GM10266 (cell line): Measurements from ENCODE around the gene PASK.

ENCODE experiments used
- DNase-seq: peaks from one replicate; pipeline ENCODE4 v3.0.0; 2012; ENCODE audit errors: extremely low spot score
- TF ChIP-seq, protein P1 (sequence below): IDR thresholded peaks from 2 replicates; pipeline ENCODE4 v1.5.1; 2012; ENCODE audit warnings: mild to moderate bottlenecking, low read depth; ENCODE audit not compliant: control insufficient read depth, insufficient read depth; ENCODE audit errors: missing control alignments

PASK gene

DNA sequence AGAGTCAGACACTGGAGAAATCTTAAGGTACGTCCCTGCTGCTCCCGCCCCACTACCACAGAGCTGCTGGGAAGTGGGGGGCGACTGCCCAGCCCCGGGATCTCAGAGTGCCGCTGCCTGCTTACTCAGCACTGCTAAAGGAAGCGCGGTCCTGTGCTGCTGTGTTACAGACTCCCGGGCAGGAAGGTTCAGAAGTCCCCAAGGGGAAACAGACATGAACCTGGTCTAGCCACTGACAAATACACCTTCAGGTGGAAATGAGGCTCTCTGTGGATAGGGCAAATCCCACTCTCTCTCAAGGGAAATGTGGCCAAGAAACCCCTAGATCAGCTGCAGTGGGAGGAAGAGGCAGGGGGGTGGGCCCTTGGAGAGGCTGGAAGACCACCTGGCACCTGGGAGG lies 60.9 kb downstream of the PASK start:
- DNase-seq: no peak
- TF ChIP-seq, protein P1, sequence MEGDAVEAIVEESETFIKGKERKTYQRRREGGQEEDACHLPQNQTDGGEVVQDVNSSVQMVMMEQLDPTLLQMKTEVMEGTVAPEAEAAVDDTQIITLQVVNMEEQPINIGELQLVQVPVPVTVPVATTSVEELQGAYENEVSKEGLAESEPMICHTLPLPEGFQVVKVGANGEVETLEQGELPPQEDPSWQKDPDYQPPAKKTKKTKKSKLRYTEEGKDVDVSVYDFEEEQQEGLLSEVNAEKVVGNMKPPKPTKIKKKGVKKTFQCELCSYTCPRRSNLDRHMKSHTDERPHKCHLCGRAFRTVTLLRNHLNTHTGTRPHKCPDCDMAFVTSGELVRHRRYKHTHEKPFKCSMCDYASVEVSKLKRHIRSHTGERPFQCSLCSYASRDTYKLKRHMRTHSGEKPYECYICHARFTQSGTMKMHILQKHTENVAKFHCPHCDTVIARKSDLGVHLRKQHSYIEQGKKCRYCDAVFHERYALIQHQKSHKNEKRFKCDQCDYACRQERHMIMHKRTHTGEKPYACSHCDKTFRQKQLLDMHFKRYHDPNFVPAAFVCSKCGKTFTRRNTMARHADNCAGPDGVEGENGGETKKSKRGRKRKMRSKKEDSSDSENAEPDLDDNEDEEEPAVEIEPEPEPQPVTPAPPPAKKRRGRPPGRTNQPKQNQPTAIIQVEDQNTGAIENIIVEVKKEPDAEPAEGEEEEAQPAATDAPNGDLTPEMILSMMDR: no peak

DNA sequence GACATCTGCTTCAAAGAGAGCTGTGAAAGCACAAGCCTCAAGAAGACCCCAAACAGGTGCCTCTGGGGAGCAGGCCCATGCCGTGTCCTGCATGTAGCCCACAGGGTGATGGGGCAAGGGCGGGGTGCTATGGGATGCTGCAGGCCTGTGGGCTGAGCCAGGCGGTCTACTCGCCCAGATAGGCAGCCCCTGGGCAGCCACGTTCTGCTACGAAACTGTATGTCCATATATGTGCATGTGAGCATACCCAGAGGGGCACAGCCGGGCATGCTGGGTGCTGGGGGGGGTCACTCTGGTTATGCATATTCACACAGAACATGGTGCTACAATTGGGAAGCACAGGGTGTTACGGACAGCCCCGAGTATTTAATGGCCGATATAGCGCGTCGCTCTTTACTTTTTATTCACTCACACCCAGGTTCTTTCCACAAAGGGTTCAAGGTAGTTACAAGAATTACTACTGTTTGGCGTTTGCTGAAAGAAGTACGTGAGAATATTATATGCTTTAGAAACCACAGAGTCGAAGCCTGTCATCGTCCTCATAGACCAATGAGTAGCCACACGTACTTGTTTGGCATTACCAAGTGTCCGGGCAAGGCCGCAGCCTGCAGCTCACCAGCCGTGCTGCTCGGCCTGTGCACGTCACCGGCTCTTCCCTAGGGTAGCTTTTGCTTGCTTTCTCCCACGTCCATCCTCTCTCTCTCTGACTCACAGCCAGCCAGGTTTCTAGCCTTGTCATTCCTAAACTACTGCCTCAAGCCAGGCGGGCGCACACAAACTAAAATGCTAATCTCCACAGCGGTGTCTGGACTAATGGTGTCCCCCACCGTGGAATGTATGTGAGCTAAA lies 61.6 kb downstream of the PASK start:
- TF ChIP-seq, protein P1: no peak
- DNase-seq: no peak

DNA sequence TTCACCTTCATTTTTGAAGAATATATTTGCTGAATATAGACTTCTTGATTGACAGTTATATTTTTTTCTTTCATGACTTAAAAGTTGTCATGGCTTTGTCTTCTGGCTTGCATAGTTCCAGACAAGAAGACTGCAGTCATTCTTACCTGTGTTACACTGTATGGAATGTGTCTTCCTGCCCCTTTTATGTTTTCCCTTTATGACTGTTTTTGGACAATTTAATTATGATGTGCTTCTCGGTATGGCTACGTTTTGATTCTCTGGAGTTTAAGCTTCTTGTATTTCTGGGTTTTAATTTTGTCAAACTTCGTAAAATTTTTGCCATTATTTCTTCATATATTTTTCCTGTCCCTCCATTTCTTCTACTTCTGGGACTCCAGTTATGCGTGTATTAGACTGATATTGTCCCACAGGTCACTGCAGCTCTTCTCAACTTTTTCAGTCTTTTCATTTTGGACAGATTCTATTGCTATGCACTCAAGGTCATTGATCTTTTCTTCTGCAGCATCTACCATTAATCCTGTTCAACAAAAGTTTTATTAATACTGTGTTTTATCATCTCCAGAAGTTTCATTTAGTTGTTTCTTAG lies 64.3 kb downstream of the PASK start:
- no peak for DNase-seq
- TF ChIP-seq, protein P1: no peak

DNA sequence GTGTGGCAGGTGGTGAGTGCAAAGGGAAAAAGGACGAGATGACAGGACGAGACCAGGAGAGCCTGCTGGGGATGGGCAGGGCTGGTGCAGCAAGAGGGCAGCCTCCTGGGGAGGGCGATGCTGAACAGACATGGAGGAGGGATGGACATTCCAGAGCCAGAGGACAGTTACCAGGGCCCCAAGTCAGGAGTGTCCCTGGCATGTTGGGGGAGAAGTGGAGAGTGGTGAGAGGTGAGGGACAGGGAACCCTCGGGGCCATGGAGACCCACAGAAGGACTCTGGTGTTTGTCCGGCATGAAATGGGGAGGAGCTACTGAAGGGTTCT lies 66.2 kb downstream of the PASK start:
- TF ChIP-seq, protein P1: no peak
- DNase-seq: no peak

DNA sequence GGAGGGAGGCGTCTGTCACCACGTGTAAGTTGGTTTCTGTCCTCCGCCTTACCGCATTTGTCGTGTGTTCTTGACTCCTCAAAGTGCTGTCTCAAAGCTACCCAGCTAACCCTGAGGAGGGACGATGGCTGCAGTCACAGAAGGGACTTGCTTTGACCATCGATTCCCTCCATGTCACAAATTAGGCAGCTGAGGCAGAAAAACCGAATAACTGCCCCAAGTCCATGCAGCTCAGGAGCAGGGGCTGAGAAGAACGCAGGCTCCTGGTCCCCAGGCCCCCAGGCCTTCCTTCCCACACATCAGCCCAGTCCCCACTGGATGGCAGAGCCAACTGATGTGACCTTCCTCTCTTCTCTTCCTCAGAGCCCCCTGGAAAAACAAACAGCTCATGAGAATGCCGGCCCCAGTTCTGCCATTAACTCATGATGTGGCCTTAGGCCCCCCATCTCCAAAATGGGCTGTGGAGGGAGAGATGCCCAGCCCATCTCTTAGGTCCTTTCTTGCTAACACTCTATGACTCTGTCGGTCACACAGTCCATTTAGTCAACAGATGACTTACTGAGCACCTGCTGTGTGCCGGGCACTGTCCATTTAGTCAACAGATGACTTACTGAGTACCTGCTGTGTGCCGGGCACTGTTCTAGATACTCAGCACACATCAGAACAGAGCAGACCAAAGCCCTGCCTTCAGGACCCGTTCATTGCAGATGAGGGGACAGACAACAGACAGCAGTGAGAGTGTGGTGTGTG lies 66.8 kb downstream of the PASK start:
- DNase-seq: no peak
- TF ChIP-seq, protein P1: no peak

DNA sequence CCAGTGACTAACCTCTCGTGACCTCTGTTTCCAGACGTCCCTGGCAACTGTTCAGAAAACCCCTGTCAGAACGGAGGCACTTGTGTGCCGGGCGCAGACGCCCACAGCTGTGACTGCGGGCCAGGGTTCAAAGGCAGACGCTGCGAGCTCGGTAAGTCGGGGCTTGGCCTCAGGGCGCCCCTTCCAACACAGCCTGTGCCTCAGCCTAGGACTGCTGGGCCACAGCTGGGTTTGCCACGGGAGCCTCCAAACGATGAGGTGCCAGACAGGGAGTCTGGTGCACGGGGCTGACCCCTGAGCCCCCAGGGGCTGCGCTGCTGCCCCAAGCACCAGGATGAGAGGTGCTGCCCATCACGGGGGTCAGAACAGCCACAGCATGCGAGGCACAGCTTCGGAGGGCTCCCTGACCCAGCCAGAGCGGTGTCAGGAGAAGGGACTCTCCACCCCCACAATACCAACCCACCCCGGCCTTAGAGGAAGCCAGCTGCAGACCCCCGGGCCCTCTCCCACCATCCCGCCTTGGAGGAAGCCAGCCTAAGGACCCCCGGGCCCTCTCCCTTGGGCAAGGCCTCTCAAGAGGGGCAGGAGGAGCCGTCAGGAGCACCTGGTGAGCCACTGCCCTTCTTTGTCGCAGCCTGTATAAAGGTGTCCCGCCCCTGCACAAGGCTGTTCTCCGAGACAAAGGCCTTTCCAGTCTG lies 67.5 kb downstream of the PASK start:
- DNase-seq: no peak

More for the DNA sequence above, 67.5 kb downstream of the PASK start:
- TF ChIP-seq, protein P1: no peak
